ENCODE measurements around the gene AGPAT2.
A peak's percentile ranks its signal among the peaks of the same experiment; 100 is the strongest.

Gene AGPAT2

DNA sequence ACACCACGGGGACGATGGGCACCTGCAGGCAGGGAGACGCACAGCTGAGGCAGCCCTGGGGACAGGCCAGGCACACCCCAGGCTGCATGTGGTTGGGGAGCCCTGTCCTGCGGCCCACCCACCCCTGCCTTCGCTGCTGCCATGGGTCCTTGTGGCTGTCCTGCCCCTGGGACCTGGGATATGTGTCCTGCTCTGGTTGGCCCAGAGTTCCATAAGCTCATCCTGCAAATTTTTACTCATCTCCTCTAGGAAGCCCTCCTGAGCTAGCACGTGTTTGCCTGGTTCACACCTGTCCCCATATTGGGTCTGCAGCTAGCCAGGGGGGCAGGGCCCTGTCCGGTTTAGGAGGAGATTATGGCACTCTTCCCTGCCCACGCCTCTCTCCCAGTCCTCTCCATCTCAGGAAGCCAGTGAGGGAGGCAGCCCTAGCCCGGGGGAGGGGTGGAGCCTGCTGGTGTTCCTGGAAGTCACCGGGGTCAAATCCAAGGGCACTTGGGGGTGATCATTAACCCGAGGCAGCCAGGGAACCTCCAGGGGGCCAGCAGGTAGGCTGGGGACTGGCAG lies 12.4 kb downstream of the AGPAT2 start:
- DNase-seq (ENCODE audit: low spot score), result no peak
- in situ Hi-C loops (cut with MboI; ENCODE audit: low pct_unique_long_range_greater_than_20kb, low sequenced_read_pairs, unreplicated experiment), result no loop called here
- no peak for TF ChIP-seq CTCF (IDR thresholded peaks at IDR 0.05; ENCODE audit: extremely low read depth, insufficient read depth, missing control alignments)

DNA sequence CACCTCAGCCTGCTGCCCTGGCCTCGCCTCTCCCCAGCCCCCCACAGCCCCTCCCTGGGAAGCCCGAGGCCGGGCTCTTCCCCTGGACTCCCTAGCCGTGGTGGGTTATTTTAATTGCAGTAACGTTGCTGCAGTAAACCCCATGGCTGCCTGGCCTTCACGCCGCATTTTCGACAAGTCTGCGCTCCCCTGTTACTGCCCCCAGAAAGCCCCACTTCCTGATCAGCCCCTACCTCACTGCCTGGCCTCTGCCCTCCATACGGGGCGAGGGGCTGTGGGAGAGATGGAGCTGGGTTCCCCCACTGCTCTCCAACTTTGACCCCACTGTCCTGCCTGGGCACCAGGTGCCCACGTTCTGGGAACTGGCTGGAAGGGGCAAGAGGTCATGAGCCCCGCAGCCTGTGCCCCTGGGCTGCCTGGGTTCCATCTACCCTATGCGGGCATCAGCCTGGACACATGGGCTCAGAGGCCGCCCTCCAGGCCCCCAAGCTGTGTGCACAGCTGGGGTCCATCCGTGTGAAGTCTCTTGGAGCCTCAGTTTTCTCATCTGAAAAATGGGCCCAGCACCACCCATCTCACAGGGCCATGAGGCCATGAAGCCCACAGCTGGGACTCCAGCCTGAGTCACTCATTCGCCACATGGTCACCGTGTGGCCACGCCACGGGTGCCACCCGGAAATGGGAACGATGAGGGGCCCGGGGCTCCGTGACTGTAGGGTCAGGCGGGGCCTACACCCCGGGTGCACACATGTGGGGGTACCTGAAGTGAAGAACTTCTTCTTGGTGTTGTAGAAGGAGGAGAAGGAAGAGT lies 13.1 kb downstream of the AGPAT2 start:
- no peak for DNase-seq (ENCODE audit: low spot score)
- in situ Hi-C loops (cut with MboI; ENCODE audit: low pct_unique_long_range_greater_than_20kb, low sequenced_read_pairs, unreplicated experiment), result no loop called here
- no peak for TF ChIP-seq CTCF (IDR thresholded peaks at IDR 0.05; ENCODE audit: extremely low read depth, insufficient read depth, missing control alignments)

DNA sequence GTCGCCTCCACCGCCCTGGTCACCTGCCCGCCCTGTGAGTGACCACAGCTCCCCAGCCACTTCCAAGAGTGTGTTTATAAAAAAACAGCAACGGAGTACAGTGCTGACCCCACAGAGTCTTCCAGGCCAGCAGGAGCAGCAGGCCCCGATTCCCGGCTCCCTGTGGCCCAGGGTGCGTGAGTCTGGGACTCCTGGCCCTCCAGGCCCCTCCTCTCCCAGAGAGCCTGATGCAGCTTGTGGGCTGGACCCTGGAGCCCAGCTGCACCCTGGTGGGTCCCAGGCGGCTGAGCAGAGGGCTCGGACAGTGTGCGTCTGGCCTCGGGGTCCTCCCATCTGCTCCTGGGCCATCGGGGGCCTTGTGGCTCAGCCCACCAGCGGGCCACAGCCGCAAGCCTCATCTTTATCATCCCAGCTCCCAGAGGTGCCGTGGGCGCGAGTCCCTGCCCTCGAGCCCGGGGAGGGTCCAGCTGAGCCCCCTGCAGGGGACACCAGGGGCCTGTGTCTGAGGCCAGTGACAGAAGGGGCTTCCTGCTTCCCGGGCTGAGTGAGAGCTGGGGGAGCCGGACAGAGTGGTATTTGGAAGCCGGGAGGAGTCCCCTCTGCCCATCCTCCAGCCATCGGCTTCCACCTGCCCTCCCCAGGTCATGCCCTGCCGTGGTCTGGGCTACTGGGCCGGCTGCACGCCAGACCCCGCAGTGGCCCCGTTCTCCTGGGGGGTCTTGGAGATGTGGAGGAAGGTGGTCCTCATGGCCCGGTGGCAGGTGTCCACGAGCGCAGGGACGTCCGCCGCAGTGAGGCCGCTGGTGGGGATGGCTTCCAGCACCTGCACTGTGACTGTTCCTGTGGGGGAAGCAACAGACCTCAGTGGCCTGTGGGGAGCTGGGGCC lies 13.9 kb downstream of the AGPAT2 start:
- no peak for DNase-seq (ENCODE audit: low spot score)
- no peak for TF ChIP-seq CTCF (IDR thresholded peaks at IDR 0.05; ENCODE audit: extremely low read depth, insufficient read depth, missing control alignments)
- in situ Hi-C loops (cut with MboI; ENCODE audit: low pct_unique_long_range_greater_than_20kb, low sequenced_read_pairs, unreplicated experiment), result no loop called here

DNA sequence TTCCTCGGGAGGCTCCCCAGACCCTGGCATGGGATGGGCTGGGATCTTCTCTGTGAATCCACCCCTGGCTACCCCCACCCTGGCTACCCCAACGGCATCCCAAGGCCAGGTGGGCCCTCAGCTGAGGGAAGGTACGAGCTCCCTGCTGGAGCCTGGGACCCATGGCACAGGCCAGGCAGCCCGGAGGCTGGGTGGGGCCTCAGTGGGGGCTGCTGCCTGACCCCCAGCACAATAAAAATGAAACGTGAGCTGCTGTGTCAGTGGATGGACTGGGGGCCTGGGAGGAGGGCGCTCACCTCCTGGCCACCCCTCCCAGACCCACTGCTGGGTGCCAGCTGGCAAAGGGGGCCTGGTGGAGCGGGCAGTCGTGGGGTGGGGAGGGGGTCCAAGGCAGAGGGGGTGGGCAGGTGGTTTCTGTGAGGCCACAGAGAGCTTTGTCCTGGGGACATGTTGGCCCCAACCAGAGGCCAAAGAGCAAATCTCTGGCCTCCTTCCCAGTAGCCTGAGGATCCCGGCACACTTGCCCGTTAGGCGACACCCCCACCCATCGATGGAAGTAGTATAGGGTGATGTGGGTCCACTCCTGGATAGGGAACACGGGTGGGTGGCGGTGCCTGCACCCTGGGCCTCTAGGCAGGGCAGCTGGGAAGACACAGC lies 14.7 kb downstream of the AGPAT2 start:
- in situ Hi-C loops (cut with MboI; ENCODE audit: low pct_unique_long_range_greater_than_20kb, low sequenced_read_pairs, unreplicated experiment), result no loop called here
- DNase-seq (ENCODE audit: low spot score), result no peak
- no peak for TF ChIP-seq CTCF (IDR thresholded peaks at IDR 0.05; ENCODE audit: extremely low read depth, insufficient read depth, missing control alignments)

GRCh38 chr9:136671646-136672430 lies 15.4 kb downstream of the AGPAT2 start:
- in situ Hi-C loops (cut with MboI; ENCODE audit: low pct_unique_long_range_greater_than_20kb, low sequenced_read_pairs, unreplicated experiment), result no loop called here
- DNase-seq (ENCODE audit: low spot score), result peak; percentile 87
- peak; percentile 88 for TF ChIP-seq CTCF (IDR thresholded peaks at IDR 0.05; ENCODE audit: extremely low read depth, insufficient read depth, missing control alignments)

Data from GM13977 (cell line).